Activated T-helper 1 cell treated with Interleukin-2 at 50 U/mL for 16 hours (primary cell): Measurements from ENCODE around the gene ZSCAN29.
"Not testable (repeated sequence)": the region's sequence is repeated elsewhere in the genome, so short reads cannot be mapped to it uniquely, and the experiment has no call there.

Experiments used
- DNase-seq: peaks from one replicate; pipeline ENCODE4 v3.0.0-alpha.2; 2020; ENCODE audit warnings: low read depth

ZSCAN29 gene

GRCh38 chr15:43370975-43371974, at the start of gene ZSCAN29, which contains the start of gene TUBGCP4:
TSS of gene ZSCAN29 (minus strand) at chr15:43371043. CDS start at chr15:43369913, 1,130 bp downstream.
TSS of gene TUBGCP4 (plus strand) at chr15:43371101. CDS start at chr15:43371355, 254 bp downstream.
- peak; percentile 64 for DNase-seq

- no peak for DNase-seq
These were observed 49.6 kb upstream of the ZSCAN29 start for GRCh38 chr15:43420435-43420834.

- DNase-seq: no peak
These were observed 43.4 kb upstream of the ZSCAN29 start for GRCh38 chr15:43414196-43414595.

GRCh38 chr15:43412096-43412495, 41.3 kb upstream of the ZSCAN29 start:
- DNase-seq: no peak

GRCh38 chr15:43410572-43411214, 39.9 kb upstream of the ZSCAN29 start:
- no peak for DNase-seq

- no peak for DNase-seq
These were observed 37.9 kb upstream of the ZSCAN29 start for GRCh38 chr15:43408789-43409188.

GRCh38 chr15:43406808-43407207, 36.0 kb upstream of the ZSCAN29 start:
- DNase-seq: no peak

GRCh38 chr15:43406189-43406588, 35.3 kb upstream of the ZSCAN29 start:
- DNase-seq: no peak

- no peak for DNase-seq
These were observed 33.3 kb upstream of the ZSCAN29 start for GRCh38 chr15:43404130-43404529.

GRCh38 chr15:43403616-43404015, 32.8 kb upstream of the ZSCAN29 start:
- no peak for DNase-seq

- no peak for DNase-seq
These were observed 31.4 kb upstream of the ZSCAN29 start for GRCh38 chr15:43402255-43402654.

- not testable (repeated sequence) for DNase-seq
These were observed 22.7 kb upstream of the ZSCAN29 start for GRCh38 chr15:43393592-43393991.

- no peak for DNase-seq
These were observed 19.9 kb upstream of the ZSCAN29 start for GRCh38 chr15:43390723-43391122.

GRCh38 chr15:43383070-43383469, 12.2 kb upstream of the ZSCAN29 start:
- DNase-seq: no peak

- DNase-seq: no peak
These were observed 11.5 kb upstream of the ZSCAN29 start for GRCh38 chr15:43382310-43382709.

- DNase-seq: no peak
These were observed 7.8 kb upstream of the ZSCAN29 start for GRCh38 chr15:43378601-43379000.

GRCh38 chr15:43376017-43376705, 5.3 kb upstream of the ZSCAN29 start:
- peak; percentile 0 for DNase-seq

GRCh38 chr15:43370310-43370974, 401 bp downstream of the ZSCAN29 start:
- no peak for DNase-seq

GRCh38 chr15:43361313-43361903, 9.4 kb downstream of the ZSCAN29 start:
- no peak for DNase-seq

- DNase-seq: no peak
These were observed 10.0 kb downstream of the ZSCAN29 start for GRCh38 chr15:43360821-43361220.

GRCh38 chr15:43352693-43353382, 18.0 kb downstream of the ZSCAN29 start:
- no peak for DNase-seq
